PFSK-1 (cell line): ENCODE measurements around the gene NTN3.

ENCODE experiments used
- POLR2AphosphoS5 ChIP-seq: IDR thresholded peaks from 2 replicates; pipeline ENCODE4 v1.6.1; 2012; ENCODE audit warnings: low read depth, mild to moderate bottlenecking, control low read depth, low read length, moderate library complexity
- SIN3A ChIP-seq: IDR thresholded peaks from 2 replicates; pipeline ENCODE4 v1.6.1; 2012; ENCODE audit warnings: mild to moderate bottlenecking, low read length, moderate library complexity, borderline replicate concordance; ENCODE audit not compliant: insufficient read depth
- TF ChIP-seq, protein P1 (sequence below), 2 experiments: IDR thresholded peaks; 2 replicates each; pipeline versions ENCODE4 v1.6.1 to v1.8.0; 2011 to 2012; ENCODE audit warnings: low read depth in 2 of 2, low read length in 2 of 2, control low read depth in 1 of 2, inconsistent platforms in 1 of 2, mild to moderate bottlenecking in 1 of 2, moderate library complexity in 1 of 2; ENCODE audit not compliant: insufficient read depth in 1 of 2

DNA sequence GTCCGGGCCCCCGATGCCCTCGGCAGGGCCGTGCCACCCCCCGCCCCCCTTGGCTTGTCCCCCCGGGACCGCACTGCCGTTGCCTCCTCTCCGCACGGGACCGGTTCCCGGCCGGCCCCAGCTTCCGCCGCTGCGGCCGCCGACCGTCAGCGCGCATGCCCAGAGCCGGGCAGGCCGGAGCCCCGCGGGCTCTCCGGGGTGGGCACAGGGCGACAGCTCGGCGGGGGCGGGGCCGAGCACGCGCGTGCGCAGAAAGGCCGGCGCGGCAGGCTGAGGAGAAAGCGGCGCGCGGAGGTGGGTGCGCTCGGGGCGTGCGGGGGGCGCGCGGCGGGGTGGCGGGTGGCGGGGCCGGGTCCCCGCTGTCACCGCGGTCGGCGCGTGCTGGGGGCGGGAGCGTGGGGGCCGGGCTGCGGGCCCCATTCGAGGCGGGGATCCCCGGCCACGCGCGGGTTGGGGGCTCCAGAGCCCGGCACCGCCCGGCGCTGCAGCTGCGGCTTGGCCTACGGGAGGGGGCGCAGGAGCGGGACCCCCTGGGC is 3.8 kb downstream of the NTN3 start, which contains the start of gene TBC1D24:
- TF ChIP-seq POLR2AphosphoS5 (peak; percentile 60; the same call in 1 of the 2 replicates), SIN3A (0 out of 2 replicates have a peak, but pooled peaks have one; percentile 53)
- TF ChIP-seq, protein P1, sequence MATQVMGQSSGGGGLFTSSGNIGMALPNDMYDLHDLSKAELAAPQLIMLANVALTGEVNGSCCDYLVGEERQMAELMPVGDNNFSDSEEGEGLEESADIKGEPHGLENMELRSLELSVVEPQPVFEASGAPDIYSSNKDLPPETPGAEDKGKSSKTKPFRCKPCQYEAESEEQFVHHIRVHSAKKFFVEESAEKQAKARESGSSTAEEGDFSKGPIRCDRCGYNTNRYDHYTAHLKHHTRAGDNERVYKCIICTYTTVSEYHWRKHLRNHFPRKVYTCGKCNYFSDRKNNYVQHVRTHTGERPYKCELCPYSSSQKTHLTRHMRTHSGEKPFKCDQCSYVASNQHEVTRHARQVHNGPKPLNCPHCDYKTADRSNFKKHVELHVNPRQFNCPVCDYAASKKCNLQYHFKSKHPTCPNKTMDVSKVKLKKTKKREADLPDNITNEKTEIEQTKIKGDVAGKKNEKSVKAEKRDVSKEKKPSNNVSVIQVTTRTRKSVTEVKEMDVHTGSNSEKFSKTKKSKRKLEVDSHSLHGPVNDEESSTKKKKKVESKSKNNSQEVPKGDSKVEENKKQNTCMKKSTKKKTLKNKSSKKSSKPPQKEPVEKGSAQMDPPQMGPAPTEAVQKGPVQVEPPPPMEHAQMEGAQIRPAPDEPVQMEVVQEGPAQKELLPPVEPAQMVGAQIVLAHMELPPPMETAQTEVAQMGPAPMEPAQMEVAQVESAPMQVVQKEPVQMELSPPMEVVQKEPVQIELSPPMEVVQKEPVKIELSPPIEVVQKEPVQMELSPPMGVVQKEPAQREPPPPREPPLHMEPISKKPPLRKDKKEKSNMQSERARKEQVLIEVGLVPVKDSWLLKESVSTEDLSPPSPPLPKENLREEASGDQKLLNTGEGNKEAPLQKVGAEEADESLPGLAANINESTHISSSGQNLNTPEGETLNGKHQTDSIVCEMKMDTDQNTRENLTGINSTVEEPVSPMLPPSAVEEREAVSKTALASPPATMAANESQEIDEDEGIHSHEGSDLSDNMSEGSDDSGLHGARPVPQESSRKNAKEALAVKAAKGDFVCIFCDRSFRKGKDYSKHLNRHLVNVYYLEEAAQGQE (IDR thresholded peaks at IDR 0.05; ENCODE audit: insufficient read depth in 1 of 2, low read depth in 2 of 2, low read length in 2 of 2) = no peak
